HFF-Myc (cell line): ENCODE results near the gene CRY2.

ENCODE experiments used
- DNase-seq: peaks from one replicate; pipeline ENCODE4 v3.0.0-alpha.2; 2011; ENCODE audit warnings: low read depth; ENCODE audit errors: extremely low read depth
- H3K4me3 ChIP-seq: replicated peaks from 2 replicates; pipeline ENCODE4 v1.5.1; 2011; ENCODE audit warnings: low read depth, mild to moderate bottlenecking, control low read depth, low read length
- TF ChIP-seq, protein P1 (sequence below): IDR thresholded peaks from 2 replicates; pipeline ENCODE4 v1.5.1; 2012; ENCODE audit warnings: mild to moderate bottlenecking, low read depth, low read length, control low read depth; ENCODE audit errors: missing control alignments

Gene CRY2

DNA sequence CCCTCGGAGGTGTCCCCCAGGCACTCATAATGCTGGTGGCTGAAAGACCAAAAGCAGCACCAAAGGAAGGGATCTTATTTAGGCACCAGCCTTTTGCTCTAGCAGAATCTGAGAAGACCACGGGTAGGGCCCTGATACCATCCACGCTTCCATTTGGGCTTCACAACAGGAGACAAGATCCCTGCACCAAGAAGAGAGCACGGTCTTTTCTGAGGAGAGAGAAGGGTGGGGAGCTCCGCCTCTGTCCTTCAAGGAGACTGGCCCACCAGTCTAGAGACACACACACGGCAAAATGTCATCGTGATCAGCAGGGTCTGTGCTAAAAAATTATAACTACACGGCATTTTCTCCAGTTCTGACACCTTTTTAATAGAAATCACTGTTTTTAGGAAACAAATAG lies 84.9 kb downstream of the CRY2 start:
- no peak for DNase-seq
- no peak overlapping the region for H3K4me3 ChIP-seq
- TF ChIP-seq, protein P1, sequence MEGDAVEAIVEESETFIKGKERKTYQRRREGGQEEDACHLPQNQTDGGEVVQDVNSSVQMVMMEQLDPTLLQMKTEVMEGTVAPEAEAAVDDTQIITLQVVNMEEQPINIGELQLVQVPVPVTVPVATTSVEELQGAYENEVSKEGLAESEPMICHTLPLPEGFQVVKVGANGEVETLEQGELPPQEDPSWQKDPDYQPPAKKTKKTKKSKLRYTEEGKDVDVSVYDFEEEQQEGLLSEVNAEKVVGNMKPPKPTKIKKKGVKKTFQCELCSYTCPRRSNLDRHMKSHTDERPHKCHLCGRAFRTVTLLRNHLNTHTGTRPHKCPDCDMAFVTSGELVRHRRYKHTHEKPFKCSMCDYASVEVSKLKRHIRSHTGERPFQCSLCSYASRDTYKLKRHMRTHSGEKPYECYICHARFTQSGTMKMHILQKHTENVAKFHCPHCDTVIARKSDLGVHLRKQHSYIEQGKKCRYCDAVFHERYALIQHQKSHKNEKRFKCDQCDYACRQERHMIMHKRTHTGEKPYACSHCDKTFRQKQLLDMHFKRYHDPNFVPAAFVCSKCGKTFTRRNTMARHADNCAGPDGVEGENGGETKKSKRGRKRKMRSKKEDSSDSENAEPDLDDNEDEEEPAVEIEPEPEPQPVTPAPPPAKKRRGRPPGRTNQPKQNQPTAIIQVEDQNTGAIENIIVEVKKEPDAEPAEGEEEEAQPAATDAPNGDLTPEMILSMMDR, result no peak
